A673 (cell line): Measurements from ENCODE around the gene OBSCN.

Experiments
- CTCF ChIP-seq: fragments of 300-800, 200-600 bp; sonication (generic); conservative IDR thresholded peaks from 2 replicates; pipeline ENCODE4 v1.5.1; 2017; ENCODE audit warnings: low read depth, mild to moderate bottlenecking, antibody characterized with exemption, low read length, moderate library complexity, mixed read lengths
- EZH2 ChIP-seq: fragments of 200-600 bp; sonication (generic); IDR thresholded peaks from 2 replicates; pipeline ENCODE4 v1.6.1; 2017; ENCODE audit warnings: borderline replicate concordance, low read depth, mild to moderate bottlenecking, mixed read lengths, antibody characterized with exemption, low read length; ENCODE audit not compliant: poor library complexity, severe bottlenecking

GRCh38 chr1:228408869-228409805, 201.3 kb downstream of the OBSCN start:
- TF ChIP-seq CTCF (no peak), EZH2 (no peak)
